GM18861 (cell line): ENCODE measurements around the gene CYLD.

ENCODE experiments used
- ATAC-seq: cut with Tn5 transposase; IDR thresholded peaks from one replicate; pipeline ENCODE4 v1.9.1; 2021; ENCODE audit not compliant: unreplicated experiment

Gene CYLD

DNA sequence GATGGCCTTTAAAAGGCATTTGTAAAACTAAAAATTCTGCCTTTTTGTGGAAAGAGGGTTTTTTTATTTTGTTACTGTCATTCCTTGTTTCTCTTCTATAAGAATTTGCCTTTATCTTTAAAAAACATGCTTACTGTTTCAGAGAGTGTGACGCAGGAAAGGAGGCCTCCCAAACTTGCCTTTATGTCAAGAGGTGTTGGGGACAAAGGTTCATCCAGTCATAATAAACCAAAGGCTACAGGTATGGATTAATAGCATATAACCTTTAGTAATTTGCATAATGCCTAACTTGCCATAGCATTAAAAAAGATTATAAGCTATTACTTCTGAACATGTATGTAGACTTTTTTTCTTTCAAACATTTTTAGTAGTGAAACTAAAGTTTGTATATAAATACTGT is 34.2 kb downstream of the CYLD start:
- no peak for ATAC-seq

- no peak for ATAC-seq
Measured at GRCh38 chr16:50778284-50779163, 36.6 kb downstream of the CYLD start.

- ATAC-seq, result no peak
Measured at GRCh38 chr16:50781043-50781442, 39.2 kb downstream of the CYLD start.

DNA sequence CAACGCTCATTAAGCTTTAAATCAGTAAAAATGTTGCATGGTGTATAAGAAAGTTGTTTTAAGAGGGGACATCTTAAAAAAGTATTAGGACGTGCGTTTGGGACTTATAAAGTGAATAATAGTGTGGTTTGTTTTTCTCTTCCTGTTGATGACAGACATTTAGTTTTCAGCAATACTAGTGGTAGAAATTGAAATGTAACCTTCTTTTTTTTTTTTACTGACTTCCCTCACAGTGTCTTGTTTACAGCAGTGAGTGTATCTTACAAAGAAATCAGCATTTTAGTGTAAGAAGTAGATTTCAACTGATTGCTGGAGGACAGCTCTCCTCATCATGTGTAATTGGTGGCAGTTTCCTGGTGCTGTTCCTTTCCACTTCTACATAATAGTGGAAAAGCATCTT is 39.6 kb downstream of the CYLD start:
- ATAC-seq, result no peak

- no peak for ATAC-seq
Measured at GRCh38 chr16:50789757-50790156, 47.9 kb downstream of the CYLD start.

DNA sequence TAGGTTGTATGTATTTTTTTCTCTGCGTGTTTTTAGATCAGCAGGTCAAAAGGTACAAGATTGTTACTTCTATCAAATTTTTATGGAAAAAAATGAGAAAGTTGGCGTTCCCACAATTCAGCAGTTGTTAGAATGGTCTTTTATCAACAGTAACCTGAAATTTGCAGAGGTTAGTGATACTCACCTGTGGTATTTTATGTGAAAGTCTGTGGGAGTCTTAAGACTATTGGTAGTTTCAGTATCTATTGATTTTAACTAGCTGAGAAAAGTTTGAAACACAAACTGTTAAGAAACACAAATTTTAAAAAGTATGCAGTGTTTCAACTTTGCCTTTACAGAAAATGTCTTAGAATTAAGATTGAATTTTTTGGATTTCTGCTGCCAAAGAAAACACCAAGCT is 49.6 kb downstream of the CYLD start:
- ATAC-seq, result no peak

GRCh38 chr16:50796829-50797228 is 54.9 kb downstream of the CYLD start:
- ATAC-seq, result no peak

GRCh38 chr16:50797456-50797855 is 55.6 kb downstream of the CYLD start:
- ATAC-seq, result no peak

GRCh38 chr16:50800074-50800473 is 58.2 kb downstream of the CYLD start:
- no peak for ATAC-seq

GRCh38 chr16:50801036-50801435 is 59.1 kb downstream of the CYLD start:
- no peak for ATAC-seq

DNA sequence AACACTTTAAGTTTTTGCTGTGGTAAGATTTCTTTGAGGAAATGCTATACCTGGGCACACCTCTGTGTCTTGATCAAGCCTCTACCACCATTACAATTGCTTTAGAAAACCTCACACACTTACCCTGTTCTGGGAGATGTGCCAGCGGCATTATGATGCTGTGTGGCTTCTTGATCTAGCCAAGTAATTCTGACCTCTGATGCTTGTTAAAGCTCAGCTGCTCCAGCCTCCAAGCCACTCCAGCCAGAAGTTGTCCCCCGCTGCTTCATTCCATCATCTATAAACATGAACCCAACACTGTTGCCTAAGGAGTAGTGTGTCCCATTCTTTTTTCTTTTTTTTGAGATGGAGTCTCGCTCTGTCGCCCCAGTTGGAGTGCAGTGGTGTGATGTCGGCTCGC is 60.1 kb downstream of the CYLD start:
- ATAC-seq, result no peak

DNA sequence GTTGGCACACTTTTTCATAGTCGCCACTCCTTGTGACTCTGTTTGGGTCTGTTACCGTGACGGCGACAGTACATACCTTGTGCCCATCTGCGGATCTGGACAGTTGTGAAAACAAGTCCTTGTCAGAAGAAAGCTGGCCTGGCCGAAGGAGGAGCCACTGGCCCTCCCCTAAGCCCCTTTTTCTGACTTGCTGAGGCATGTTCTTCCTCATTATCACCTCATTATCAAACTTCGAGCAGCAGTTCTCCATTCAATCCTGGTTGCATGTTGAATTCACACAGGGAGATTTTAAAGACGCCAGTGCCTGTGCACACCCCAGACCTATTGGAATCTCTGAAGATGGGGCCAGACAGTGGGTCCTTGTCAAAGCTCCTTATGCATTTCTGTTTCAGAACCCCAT is 61.1 kb downstream of the CYLD start:
- ATAC-seq, result no peak

DNA sequence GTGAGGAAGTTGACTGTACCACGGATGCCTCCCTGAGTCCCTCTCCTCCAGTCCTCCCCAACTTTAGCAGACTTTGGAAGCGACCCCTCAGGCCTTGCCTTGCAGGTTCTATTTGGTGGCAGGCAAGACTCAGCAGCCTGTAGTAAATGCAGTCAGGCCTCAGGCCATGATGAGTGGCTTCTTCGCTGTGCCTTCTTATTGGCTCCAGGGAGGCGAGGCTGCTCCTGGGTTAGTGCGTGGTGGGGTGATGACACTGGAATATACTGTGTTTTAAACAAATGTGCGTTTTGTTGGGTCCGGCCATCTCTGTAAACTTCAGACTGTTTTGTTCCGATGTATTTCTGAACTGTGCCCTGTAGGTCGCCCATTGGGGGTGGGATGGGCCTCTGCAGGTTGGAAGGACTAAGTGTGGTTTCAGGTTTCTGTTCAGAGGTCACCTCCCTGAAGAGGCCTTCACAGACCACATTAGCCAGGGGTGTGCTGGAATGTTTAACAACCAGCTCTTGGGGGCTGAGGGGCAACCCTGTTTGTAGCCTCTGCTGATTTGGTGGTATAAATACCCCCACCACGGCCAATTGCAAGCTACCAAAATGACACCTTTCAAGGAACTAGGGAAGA is 62.5 kb downstream of the CYLD start:
- no peak for ATAC-seq

DNA sequence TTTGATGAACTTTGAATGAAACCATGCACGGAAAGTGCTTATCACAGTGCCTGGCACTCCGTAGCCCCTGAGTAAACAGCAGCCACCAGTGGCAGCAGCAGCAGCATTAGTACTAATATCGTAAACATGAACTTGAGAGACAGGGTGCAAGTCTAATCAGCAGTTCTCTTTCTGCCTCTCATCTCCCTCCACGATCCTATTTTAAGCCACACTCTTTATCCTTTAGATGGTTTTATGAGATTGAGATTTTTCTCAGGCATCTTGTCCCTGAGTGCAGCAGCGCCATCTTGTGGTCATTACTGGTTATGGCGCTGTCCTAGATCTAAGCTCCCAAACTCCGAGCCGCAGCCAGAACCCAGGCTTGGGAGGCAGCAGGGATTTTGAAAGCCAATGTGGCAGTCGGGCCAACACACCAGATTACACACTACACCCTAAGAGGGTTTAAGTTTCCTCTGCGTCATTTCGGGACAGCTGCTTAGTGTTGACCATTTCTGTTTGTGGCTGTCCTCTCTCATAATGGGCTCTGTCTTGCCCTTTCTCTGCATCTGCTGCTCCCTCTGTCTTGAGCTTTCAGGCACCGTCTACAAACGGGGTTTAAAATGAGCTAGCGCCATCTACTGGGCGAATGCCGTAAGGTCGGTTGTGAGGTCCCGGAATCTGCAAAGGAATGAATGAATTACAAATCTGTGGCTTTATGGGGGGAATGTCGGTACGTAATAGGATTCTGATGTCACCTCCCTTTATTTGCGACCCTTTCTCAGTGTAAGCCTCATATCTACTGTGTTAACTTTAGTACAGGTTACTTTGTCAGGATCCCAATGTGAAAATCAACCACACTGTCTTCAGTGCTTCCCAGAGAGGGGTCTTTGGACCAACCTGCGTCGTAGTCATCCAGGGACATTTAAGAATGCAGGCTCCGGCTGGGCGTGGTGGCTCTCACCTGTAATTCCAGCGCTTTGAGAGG is 64.5 kb downstream of the CYLD start:
- ATAC-seq, result peak; percentile 89

DNA sequence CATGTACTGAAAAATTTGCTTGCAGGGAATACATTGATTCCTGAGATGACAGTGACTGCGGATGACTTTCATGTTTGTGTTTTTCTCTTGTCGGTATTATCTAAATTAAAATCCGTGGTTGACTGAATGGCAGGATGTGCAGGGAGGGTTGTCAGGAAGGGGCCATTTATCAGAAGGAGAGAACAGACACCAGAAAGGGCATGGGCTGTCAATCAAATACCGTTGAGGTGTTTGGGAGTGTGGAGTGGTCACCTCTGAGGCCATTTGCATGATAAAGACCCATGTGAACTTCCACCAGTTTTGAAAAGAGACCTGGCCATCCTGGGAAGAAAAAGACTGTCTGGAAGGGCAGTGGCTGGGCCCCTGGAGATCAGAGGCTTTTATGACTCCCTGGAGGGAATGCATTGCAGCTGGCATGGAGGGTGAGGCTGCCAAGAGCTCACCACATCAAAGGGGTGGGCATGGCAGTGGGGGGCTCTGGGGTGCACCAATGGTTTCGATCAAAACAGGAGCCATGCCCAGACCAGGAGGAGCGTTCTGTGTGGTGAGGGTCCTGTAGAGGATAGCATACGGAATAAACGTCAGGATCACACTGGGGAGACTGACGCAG is 67.1 kb downstream of the CYLD start:
- ATAC-seq, result no peak

DNA sequence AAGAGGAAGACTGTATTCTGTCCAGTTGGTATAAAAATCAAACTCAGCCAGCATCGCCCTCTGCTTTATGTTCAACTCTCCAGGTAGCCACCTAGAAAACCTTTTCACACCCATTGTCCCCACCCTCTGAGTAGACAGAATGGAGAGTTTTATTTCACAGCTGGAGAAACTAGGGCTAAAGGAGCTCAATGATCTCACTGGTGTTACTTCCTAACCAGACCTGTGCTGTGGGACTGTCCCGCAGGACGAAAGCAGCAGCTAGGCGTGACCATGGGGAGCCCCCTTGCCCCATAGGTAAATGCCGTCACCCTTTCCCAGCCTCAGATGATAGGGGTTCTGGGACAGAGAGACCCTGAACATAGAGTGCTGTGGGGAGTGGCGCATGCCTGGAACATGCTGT is 67.7 kb downstream of the CYLD start:
- ATAC-seq, result no peak

- ATAC-seq, result no peak
Measured at GRCh38 chr16:50810241-50810965, 68.5 kb downstream of the CYLD start.

- no peak for ATAC-seq
Measured at GRCh38 chr16:50812046-50812445, 70.2 kb downstream of the CYLD start.

DNA sequence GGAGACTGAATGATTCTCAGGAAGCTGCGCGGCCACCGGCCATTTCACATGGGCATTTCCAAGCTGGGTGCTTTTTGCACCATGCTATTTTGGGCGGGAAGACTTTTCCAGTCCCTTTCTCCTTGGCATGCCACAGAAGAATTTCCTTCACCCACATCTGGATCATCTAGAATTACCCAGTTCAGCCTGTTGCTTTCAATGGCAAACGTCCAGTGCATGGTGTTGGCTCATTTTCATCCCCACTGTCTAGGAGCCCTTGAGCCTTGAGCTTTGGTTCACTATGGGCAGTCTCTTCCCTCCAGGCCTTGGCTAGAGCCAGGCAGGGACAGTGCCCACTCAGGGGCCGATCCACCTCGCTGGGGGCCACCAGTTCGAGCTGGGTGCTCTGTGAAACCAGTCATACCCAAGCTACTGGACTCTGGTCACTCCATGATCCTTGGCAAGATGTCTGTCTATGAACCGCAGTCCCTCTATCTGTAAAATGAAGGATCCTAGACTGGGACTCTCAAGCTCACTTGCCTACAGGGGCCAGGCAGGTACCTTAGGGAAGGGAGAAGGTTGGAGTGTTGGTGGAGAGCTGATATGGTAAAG is 71.1 kb downstream of the CYLD start:
- no peak for ATAC-seq

DNA sequence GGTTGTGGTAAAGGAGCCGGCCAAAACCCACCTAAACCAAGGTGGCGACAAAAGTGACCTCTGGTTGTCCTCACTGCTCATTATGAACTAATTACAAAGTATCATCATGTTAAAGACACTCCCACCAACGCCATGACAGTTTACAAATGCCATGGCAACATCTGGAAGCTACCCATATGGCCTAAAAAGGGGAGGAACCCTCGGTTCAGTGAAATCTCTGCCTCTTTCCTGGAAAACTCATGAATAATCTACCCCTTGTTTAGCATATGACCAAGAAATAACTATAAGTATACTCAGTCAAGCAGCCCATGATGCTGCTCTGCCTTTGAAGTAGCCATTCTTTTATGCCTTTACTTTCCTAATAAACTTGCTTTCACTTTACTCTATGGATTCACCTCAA is 72.2 kb downstream of the CYLD start:
- no peak for ATAC-seq
